Adipocyte (in vitro differentiated cells): ENCODE measurements around the gene NTMT1.

Source experiments
- DNase-seq: peaks from one replicate; pipeline ENCODE4 v3.0.0-alpha.2; 2015; ENCODE audit warnings: low read depth
- H3K27me3 ChIP-seq: replicated peaks from 2 replicates; pipeline ENCODE4 v1.7.0; 2013; ENCODE audit warnings: mild to moderate bottlenecking, low read length, moderate library complexity; ENCODE audit not compliant: control insufficient read depth, insufficient read depth
- H3K36me3 ChIP-seq: 2 replicates; pipeline ENCODE4 v1.7.0; 2013; ENCODE audit warnings: low read length, mild to moderate bottlenecking, moderate library complexity; ENCODE audit not compliant: control insufficient read depth, insufficient read depth, severe bottlenecking
- H3K4me1 ChIP-seq: 2 replicates; pipeline ENCODE4 v1.7.0; 2013; ENCODE audit warnings: mild to moderate bottlenecking, low read length, moderate library complexity; ENCODE audit not compliant: control insufficient read depth, insufficient read depth
- H3K4me3 ChIP-seq: 2 replicates; pipeline ENCODE4 v1.7.0; 2013; ENCODE audit warnings: mild to moderate bottlenecking, low read length, moderate library complexity
- H3K9ac ChIP-seq: 2 replicates; pipeline ENCODE4 v1.7.0; 2013; ENCODE audit warnings: mild to moderate bottlenecking, low read length, moderate library complexity
- H3K9me3 ChIP-seq: 2 replicates; pipeline ENCODE4 v1.7.0; 2013; ENCODE audit warnings: mild to moderate bottlenecking, low read length, moderate library complexity; ENCODE audit not compliant: control insufficient read depth

Gene NTMT1

DNA sequence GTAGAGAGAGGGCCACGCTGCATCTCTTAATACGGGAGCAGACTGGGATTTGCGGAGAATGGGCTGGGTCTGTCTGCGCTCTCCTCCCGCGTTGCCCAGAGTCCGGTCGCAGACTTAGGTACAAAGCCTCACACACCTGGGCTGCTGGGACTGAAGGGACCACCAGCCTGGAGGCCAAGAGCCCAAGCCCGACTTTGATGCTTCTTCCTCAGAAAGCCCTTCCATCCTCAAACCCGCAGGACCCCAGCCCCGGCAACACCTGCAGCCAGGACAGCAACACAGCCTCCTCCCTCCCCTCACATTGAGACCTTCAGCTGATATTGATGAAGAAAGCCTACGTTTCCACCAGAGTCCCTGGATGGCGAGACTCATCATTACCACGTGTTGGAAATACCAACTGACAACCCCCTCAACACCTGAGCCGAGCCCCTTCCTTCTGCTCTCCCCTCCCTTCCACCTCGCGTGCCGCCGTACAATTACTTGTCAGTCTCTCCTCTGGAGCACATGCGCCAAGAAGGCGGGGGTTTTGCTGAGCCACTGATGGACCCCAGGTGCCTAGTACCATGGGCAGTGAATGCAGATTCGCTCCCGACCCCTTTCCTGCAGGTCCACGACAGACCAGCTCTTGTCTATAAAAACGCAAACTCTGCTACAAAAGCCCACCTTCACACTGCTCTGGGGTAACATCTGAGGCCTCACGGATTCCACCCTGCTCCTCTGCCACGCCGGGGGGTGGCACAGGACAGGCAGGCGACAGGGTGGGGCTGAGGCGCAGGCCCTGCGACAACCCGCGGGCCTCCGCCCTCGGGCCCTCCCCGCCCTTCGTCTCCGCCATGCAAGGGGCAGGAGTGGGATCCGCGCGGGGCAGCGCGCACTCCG is 15.1 kb downstream of the NTMT1 start:
- Histone ChIP-seq H3K9me3 (no peaks in the 10 kb centered on the region), H3K9ac (peak overlapping the region; percentile 95), H3K36me3 (peaks cover 31% of the 10 kb centered on the region), H3K4me3 (peak overlapping the region; percentile 99), H3K27me3 (no peaks in the 10 kb centered on the region), H3K4me1 (peaks cover 28% of the 10 kb centered on the region)
- DNase-seq, result peak; percentile 24

- peak; percentile 98 for DNase-seq
- peaks cover 24% of the 10 kb centered on the region for H3K36me3 ChIP-seq
- no peaks in the 10 kb centered on the region for H3K27me3 ChIP-seq
- peak within 1 kb of the TSS; percentile 95 for H3K9ac ChIP-seq
- peaks cover 23% of the 10 kb centered on the region for H3K4me1 ChIP-seq
- H3K9me3 ChIP-seq, result no peaks in the 10 kb centered on the region
- peak within 1 kb of the TSS; percentile 99 for H3K4me3 ChIP-seq
Observed at GRCh38 chr9:129641750-129642585, 16.0 kb downstream of the NTMT1 start, which contains the start of gene ASB6. Gene ASB6 (minus strand): TSS chr9:129642151. CDS start chr9:129641999, 152 bp downstream.

GRCh38 chr9:129643706-129644105 is 17.7 kb downstream of the NTMT1 start:
- Histone ChIP-seq H3K4me3 (no peak overlapping the region), H3K9ac (no peak overlapping the region), H3K9me3 (no peaks in the 10 kb centered on the region), H3K4me1 (peaks cover 23% of the 10 kb centered on the region), H3K27me3 (no peaks in the 10 kb centered on the region), H3K36me3 (peaks cover 7% of the 10 kb centered on the region)
- DNase-seq, result no peak

- no peak overlapping the region for H3K9ac ChIP-seq
- H3K4me1 ChIP-seq, result peaks cover 22% of the 10 kb centered on the region
- DNase-seq, result no peak
- H3K36me3 ChIP-seq, result peaks cover under 1% of the 10 kb centered on the region
- no peaks in the 10 kb centered on the region for H3K27me3 ChIP-seq
- H3K4me3 ChIP-seq, result no peak overlapping the region
- no peaks in the 10 kb centered on the region for H3K9me3 ChIP-seq
Observed at GRCh38 chr9:129644365-129644764, 18.4 kb downstream of the NTMT1 start.

DNA sequence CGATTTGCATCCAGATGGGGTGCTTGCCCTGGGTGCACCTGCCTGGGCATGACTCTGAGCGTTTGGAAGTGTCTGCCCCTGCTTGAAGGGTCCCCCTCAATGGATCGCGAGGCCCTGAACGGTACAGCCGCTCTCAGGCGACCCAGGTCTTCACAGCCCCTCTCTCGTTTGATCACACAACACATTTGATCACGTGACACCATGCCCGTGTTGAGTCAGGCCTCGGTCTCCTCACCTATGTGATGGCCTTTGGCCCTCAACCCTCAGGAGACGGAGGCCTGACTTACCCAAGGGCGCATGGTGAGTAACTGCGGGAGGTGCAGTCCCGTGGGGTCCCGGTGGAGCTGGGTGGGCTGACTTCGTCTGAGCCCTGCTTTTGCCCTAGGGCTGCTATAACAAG is 18.9 kb downstream of the NTMT1 start:
- Histone ChIP-seq H3K4me1 (peaks cover 17% of the 10 kb centered on the region), H3K9me3 (no peaks in the 10 kb centered on the region), H3K27me3 (no peaks in the 10 kb centered on the region), H3K4me3 (no peak overlapping the region), H3K9ac (no peak overlapping the region), H3K36me3 (no peaks in the 10 kb centered on the region)
- DNase-seq, result no peak

DNA sequence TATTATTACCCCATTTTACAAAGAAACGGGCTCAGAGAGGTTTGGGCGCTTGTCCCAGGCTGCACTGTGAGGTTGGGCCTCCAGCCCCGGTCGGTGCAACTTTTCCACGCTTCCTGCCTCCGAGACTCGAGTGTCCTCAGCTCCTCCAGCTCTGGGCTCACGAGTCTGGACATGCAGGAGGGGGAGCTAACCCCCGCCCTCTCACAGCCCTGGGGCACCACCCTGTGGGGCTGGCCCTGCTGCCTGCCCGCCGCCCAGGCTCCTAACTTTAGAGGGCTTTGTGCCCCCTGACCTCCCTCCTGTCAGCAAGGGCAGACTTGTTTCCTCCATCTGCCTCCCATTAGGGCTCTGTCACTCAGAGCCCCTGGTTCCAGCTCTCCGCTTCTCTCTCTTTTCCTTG is 20.3 kb downstream of the NTMT1 start:
- DNase-seq, result no peak
- Histone ChIP-seq H3K36me3 (no peaks in the 10 kb centered on the region), H3K4me3 (no peak overlapping the region), H3K4me1 (peaks cover 3% of the 10 kb centered on the region), H3K27me3 (peaks cover 6% of the 10 kb centered on the region), H3K9ac (no peak overlapping the region), H3K9me3 (no peaks in the 10 kb centered on the region)

GRCh38 chr9:129646654-129647053 is 20.7 kb downstream of the NTMT1 start:
- H3K36me3 ChIP-seq, result no peaks in the 10 kb centered on the region
- no peak for DNase-seq

GRCh38 chr9:129647635-129648034 is 21.7 kb downstream of the NTMT1 start:
- no peaks in the 10 kb centered on the region for H3K9me3 ChIP-seq
- no peak overlapping the region for H3K9ac ChIP-seq
- H3K36me3 ChIP-seq, result no peaks in the 10 kb centered on the region
- no peak for DNase-seq
- peaks cover 6% of the 10 kb centered on the region for H3K27me3 ChIP-seq
- H3K4me3 ChIP-seq, result no peak overlapping the region
- H3K4me1 ChIP-seq, result no peaks in the 10 kb centered on the region

More at GRCh38 chr9:129646654-129647053, 20.7 kb downstream of the NTMT1 start:
- H3K4me1 ChIP-seq, result peaks cover 3% of the 10 kb centered on the region
- no peak overlapping the region for H3K4me3 ChIP-seq
- no peaks in the 10 kb centered on the region for H3K9me3 ChIP-seq
- H3K9ac ChIP-seq, result no peak overlapping the region
- H3K27me3 ChIP-seq, result peaks cover 6% of the 10 kb centered on the region

DNA sequence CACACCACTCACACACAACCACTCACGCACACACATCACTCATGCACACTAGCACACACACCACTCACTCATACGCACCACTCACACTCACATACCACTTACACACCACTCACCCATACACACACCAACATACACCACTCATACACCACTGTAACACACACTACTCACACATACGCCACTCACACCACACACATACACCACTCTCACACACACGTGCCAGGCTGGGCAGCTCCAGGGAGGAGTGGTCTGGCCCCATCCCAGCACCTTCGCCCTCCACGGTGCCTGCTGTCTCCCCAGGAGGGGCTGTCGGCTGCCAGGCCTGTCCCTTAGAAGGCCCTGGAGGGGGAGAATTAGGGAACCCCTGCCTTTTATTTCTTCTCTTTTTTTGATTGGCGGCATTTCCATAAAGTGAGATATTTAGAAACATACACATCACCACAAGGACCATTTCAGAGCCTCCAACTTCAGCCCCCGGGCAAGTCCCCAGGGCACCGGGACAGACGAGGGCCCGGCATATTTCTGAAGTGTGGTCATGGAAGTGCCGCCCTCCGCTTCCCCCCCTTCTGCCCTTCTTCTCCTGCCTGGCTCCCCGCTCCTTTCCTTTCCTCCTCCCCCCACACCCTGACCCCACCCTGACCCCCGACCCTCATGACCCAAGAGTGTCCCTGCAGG is 22.3 kb downstream of the NTMT1 start:
- H3K4me1 ChIP-seq, result no peaks in the 10 kb centered on the region
- H3K36me3 ChIP-seq, result no peaks in the 10 kb centered on the region
- H3K9ac ChIP-seq, result no peak overlapping the region
- no peaks in the 10 kb centered on the region for H3K9me3 ChIP-seq
- H3K27me3 ChIP-seq, result peaks cover 6% of the 10 kb centered on the region
- no peak overlapping the region for H3K4me3 ChIP-seq
- peak; percentile 46 for DNase-seq

- Histone ChIP-seq H3K4me3 (no peak overlapping the region), H3K27me3 (peaks cover 6% of the 10 kb centered on the region), H3K36me3 (no peaks in the 10 kb centered on the region), H3K9ac (no peak overlapping the region), H3K4me1 (no peaks in the 10 kb centered on the region), H3K9me3 (no peaks in the 10 kb centered on the region)
- DNase-seq, result no peak
Observed at GRCh38 chr9:129648764-129649115, 22.8 kb downstream of the NTMT1 start.
